IMR-90 (cell line): ENCODE data around the gene PFKFB1. TPM values are rescaled to one million over a fixed set of nuclear protein-coding genes. Genes with fewer than 3 reads are reported as not detected.

ENCODE experiments used
- ATAC-seq: fragments of 200-7000 bp; cut with Tn5 transposase; 2 replicates; pipeline ENCODE4 v1.9.1; 2020; ENCODE audit warnings: low read depth, mild to moderate bottlenecking, moderate library complexity
- BruUV-seq: library from RNA; stranded (reverse); fragments of 400-500 nt; replicated peaks from 2 replicates; lab custom pipeline; 2021; lab: Mats Ljungman, UMichigan
- CTCF ChIA-PET: fragments of 300-600 bp; formaldehyde crosslinking; extraction: SDS; loops from one replicate; lab custom pipeline; 2021; ENCODE audit warnings: antibody characterized with exemption; lab: Yijun Ruan, JAX
- POLR2A ChIA-PET: fragments of 300-600 bp; sonication (Branson Sonifier 250); formaldehyde crosslinking; loops from one replicate; lab custom pipeline; 2022; ENCODE audit warnings: antibody characterized with exemption; ENCODE audit not compliant: unreplicated experiment; lab: Charles Lee
- DNase-seq: peaks from one replicate; pipeline ENCODE4 v3.0.0; 2013
- H2AFZ ChIP-seq: replicated peaks from 2 replicates; pipeline ENCODE3; 2013; ENCODE audit warnings: low read length, mild to moderate bottlenecking; ENCODE audit not compliant: poor library complexity
- H2AK5ac ChIP-seq: 2 replicates; pipeline ENCODE4 v1.6.1; 2013; ENCODE audit warnings: low read depth, low read length, inconsistent platforms
- H2AK9ac ChIP-seq: replicated peaks from 2 replicates; pipeline ENCODE3; 2013; ENCODE audit warnings: mild to moderate bottlenecking, low read depth, low read length, moderate library complexity; ENCODE audit not compliant: poor library complexity
- H2BK120ac ChIP-seq: 2 replicates; pipeline ENCODE4 v1.6.1; 2013; ENCODE audit warnings: low read depth, low read length, inconsistent platforms
- H2BK15ac ChIP-seq: 3 replicates; pipeline ENCODE4 v1.6.1; 2013; ENCODE audit warnings: low read depth, low read length, inconsistent platforms
- H2BK20ac ChIP-seq: 2 replicates; pipeline ENCODE4 v1.6.1; 2013; ENCODE audit warnings: low read depth, mild to moderate bottlenecking, inconsistent platforms, low read length, moderate library complexity
- H2BK5ac ChIP-seq: 2 replicates; pipeline ENCODE4 v1.6.1; 2013; ENCODE audit warnings: mild to moderate bottlenecking, low read depth, low read length, inconsistent platforms; ENCODE audit not compliant: poor library complexity, severe bottlenecking
- H3K14ac ChIP-seq: replicated peaks from 2 replicates; pipeline ENCODE4 v1.6.1; 2013; ENCODE audit warnings: low read depth, low read length, inconsistent platforms
- H3K18ac ChIP-seq: 2 replicates; pipeline ENCODE4 v1.6.1; 2013; ENCODE audit warnings: low read depth, low read length, control low read depth
- H3K23ac ChIP-seq: 2 replicates; pipeline ENCODE4 v1.6.1; 2013; ENCODE audit warnings: low read depth, low read length, inconsistent platforms
- H3K27ac ChIP-seq: 2 replicates; pipeline ENCODE4 v1.5.1; 2013; ENCODE audit warnings: mild to moderate bottlenecking, control low read depth, low read length; ENCODE audit not compliant: insufficient read depth
- H3K27me3 ChIP-seq: 2 replicates; pipeline ENCODE4 v1.6.1; 2013; ENCODE audit warnings: low read length; ENCODE audit not compliant: control insufficient read depth, insufficient read depth
- H3K36me3 ChIP-seq: 2 replicates; pipeline ENCODE4 v1.6.1; 2013; ENCODE audit warnings: low read length, mixed read lengths; ENCODE audit not compliant: control insufficient read depth, insufficient read depth
- H3K4ac ChIP-seq: 2 replicates; pipeline ENCODE4 v1.6.1; 2013; ENCODE audit warnings: low read depth, low read length, inconsistent platforms
- H3K4me1 ChIP-seq: 2 replicates; pipeline ENCODE4 v1.6.1; 2013; ENCODE audit warnings: low read length, mixed read lengths; ENCODE audit not compliant: control insufficient read depth, insufficient read depth
- H3K4me2 ChIP-seq: 2 replicates; pipeline ENCODE4 v1.6.1; 2013; ENCODE audit warnings: low read depth, mild to moderate bottlenecking, control low read depth, low read length, moderate library complexity
- H3K4me3 ChIP-seq: 2 replicates; pipeline ENCODE4 v1.5.1; 2013; ENCODE audit warnings: low read depth, mild to moderate bottlenecking, control low read depth, low read length, moderate library complexity; ENCODE audit not compliant: insufficient read depth
- H3K56ac ChIP-seq: 2 replicates; pipeline ENCODE4 v1.6.1; 2013; ENCODE audit warnings: low read length, inconsistent platforms; ENCODE audit not compliant: insufficient read depth; ENCODE audit errors: extremely low read depth
- H3K79me1 ChIP-seq, 2 experiments: 2 replicates each; pipeline ENCODE4 v1.6.1; 2013; ENCODE audit warnings: low read length in 2 of 2, inconsistent platforms in 1 of 2, low read depth in 1 of 2
- H3K9ac ChIP-seq: 2 replicates; pipeline ENCODE4 v1.6.1; 2013; ENCODE audit warnings: low read depth, low read length, control low read depth
- H3K9me1 ChIP-seq: 2 replicates; pipeline ENCODE4 v1.6.1; 2013; ENCODE audit warnings: low read length, inconsistent platforms; ENCODE audit not compliant: insufficient read depth
- H3K9me3 ChIP-seq: 2 replicates; pipeline ENCODE4 v1.6.1; 2013; ENCODE audit warnings: low read length; ENCODE audit not compliant: control insufficient read depth, insufficient read depth
- H4K20me1 ChIP-seq: 2 replicates; pipeline ENCODE4 v1.6.1; 2013; ENCODE audit warnings: low read length, inconsistent platforms; ENCODE audit not compliant: insufficient read depth
- H4K5ac ChIP-seq: 2 replicates; pipeline ENCODE4 v1.6.1; 2013; ENCODE audit warnings: mild to moderate bottlenecking, low read depth, low read length, control low read depth
- H4K8ac ChIP-seq, 2 experiments: 2 replicates each; pipeline ENCODE4 v1.6.1; 2013; ENCODE audit warnings: low read depth in 2 of 2, low read length in 2 of 2, control low read depth in 1 of 2, inconsistent platforms in 1 of 2
- H4K91ac ChIP-seq: 2 replicates; pipeline ENCODE4 v1.6.1; 2013; ENCODE audit warnings: low read depth, low read length, inconsistent platforms; ENCODE audit not compliant: insufficient read depth
- BHLHE40 ChIP-seq: fragments of 150-350 bp; IDR thresholded peaks from 2 replicates; pipeline ENCODE4 v1.6.1; 2016; ENCODE audit warnings: mild to moderate bottlenecking, low read depth, low read length
- CHD1 ChIP-seq: IDR thresholded peaks from 2 replicates; pipeline ENCODE4 v1.6.1; 2012; ENCODE audit warnings: low read depth, low read length, improper control_type of control experiment
- FOS ChIP-seq: fragments of 150-350 bp; IDR thresholded peaks from 2 replicates; pipeline ENCODE4 v1.6.1; 2016; ENCODE audit warnings: low read depth, low read length
- MAZ ChIP-seq: IDR thresholded peaks from 2 replicates; pipeline ENCODE4 v1.6.1; 2012; ENCODE audit warnings: low read depth, mild to moderate bottlenecking, low read length, improper control_type of control experiment, moderate library complexity, borderline replicate concordance
- MXI1 ChIP-seq: IDR thresholded peaks from 2 replicates; pipeline ENCODE4 v1.6.1; 2012; ENCODE audit warnings: low read depth, mild to moderate bottlenecking, low read length, moderate library complexity, borderline replicate concordance
- NFE2L2 ChIP-seq: fragments of 150-350 bp; IDR thresholded peaks from 2 replicates; pipeline ENCODE4 v1.6.1; 2016; ENCODE audit warnings: low read depth, mild to moderate bottlenecking, low read length
- POLR2A ChIP-seq: IDR thresholded peaks from 2 replicates; pipeline ENCODE4 v1.6.1; 2012; ENCODE audit warnings: mild to moderate bottlenecking, low read depth, low read length
- RAD21 ChIP-seq: IDR thresholded peaks from 2 replicates; pipeline ENCODE4 v1.6.1; 2012; ENCODE audit warnings: low read length, improper control_type of control experiment
- RCOR1 ChIP-seq: IDR thresholded peaks from 2 replicates; pipeline ENCODE4 v1.6.1; 2012; ENCODE audit warnings: mild to moderate bottlenecking, low read length, improper control_type of control experiment; ENCODE audit not compliant: insufficient replicate concordance
- SMC3 ChIP-seq: fragments of 150-350 bp; IDR thresholded peaks from 2 replicates; pipeline ENCODE4 v1.6.1; 2016; ENCODE audit warnings: low read depth, mild to moderate bottlenecking, antibody characterized with exemption, low read length, moderate library complexity
- USF2 ChIP-seq: fragments of 150-350 bp; IDR thresholded peaks from 2 replicates; pipeline ENCODE4 v1.6.1; 2017; ENCODE audit warnings: mild to moderate bottlenecking, antibody characterized with exemption, low read length, low read depth
- WGBS, 2 experiments: methylation state at CpG; one replicate each; pipeline versions ENCODE4 v1.1.5 to v1.1.7; 2013; ENCODE audit warnings: missing lambda C conversion rate in 2 of 2; ENCODE audit not compliant: insufficient read length in 1 of 2; ENCODE audit errors: extremely low coverage in 2 of 2; 5-methylcytosine and 5-hydroxymethylcytosine counted together
- dilution Hi-C: fragments of 300-500 bp; cut with HindIII; formaldehyde crosslinking; loops from one replicate; pipeline ENCODE4 v1.14.3; 2018; ENCODE audit warnings: low sequenced_read_pairs; ENCODE audit not compliant: unreplicated experiment
- in situ Hi-C: fragments of 300-500 bp; cut with MboI; formaldehyde crosslinking; loops from 3 replicates; pipeline ENCODE4 v1.14.3; 2019; ENCODE audit warnings: low sequenced_read_pairs, inconsistent platforms, mixed read lengths
- intact Hi-C: fragments of 100-400 bp; cut with micrococcal nuclease; formaldehyde crosslinking; loops from 2 replicates; pipeline ENCODE4 v1.10.0; 2022
- polyA plus RNA-seq, 3 experiments: library from polyadenylated mRNA; depleted of rRNA; stranded (reverse); fragments of >200 nt; gene quantifications; 2 replicates each; pipeline ENCODE4 v1.2.3, GENCODE V29; 2012; ENCODE audit warnings: low replicate concordance in 1 of 3
- total RNA-seq: library from RNA; depleted of rRNA; stranded (reverse); fragments of >200 nt; gene quantifications from 2 replicates; pipeline ENCODE4 v1.2.3, GENCODE V29; 2012
- TF ChIP-seq, protein P1 (sequence below): conservative IDR thresholded peaks from 2 replicates; pipeline ENCODE4 v1.5.1; 2012; ENCODE audit warnings: mild to moderate bottlenecking, low read depth, low read length, improper control_type of control experiment
- TF ChIP-seq, protein P2 (sequence below): fragments of 150-350 bp; IDR thresholded peaks from 2 replicates; pipeline ENCODE4 v1.6.1; 2016; ENCODE audit warnings: low read depth, mild to moderate bottlenecking, low read length, moderate library complexity, borderline replicate concordance

Gene PFKFB1
- total and polyA plus RNA-seq, 2 of the 4 experiments (the other 2 are of a cell fraction): under 0.01 to 0.15 TPM

DNA sequence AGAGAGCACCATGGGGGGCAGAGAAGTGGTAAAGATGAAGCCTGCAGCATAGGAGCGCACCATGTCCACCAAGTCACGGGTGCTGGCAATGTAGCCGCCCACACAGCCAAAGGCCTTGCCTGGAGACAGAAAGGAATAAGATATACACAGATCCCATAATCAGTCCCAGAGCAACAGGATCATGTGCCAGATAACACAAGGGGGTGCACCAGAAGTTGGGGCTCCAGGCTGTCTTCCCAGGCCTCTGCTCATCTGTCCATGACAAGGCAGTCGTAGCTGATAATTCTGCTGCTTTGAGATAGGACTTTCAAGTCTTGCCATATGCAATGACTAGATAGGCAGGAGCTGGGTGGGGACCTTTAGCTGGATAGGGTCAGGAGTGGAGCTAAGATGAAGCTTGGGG lies 20.9 kb upstream of the PFKFB1 start:
- no peaks in the 10 kb centered on the region for H3K79me1 ChIP-seq
- no peak overlapping the region for H3K56ac ChIP-seq
- DNase-seq (no peak), ATAC-seq (no peak)
- H3K27ac ChIP-seq: no peak overlapping the region
- intact Hi-C loops (no loop called here), dilution Hi-C loops (no loop called here), in situ Hi-C loops (loop anchor here (10.0 kb wide), 1 partner anchor 60 kb away; no protein-coding TSS in a partner anchor)
- no peak overlapping the region for H2BK120ac ChIP-seq
- no peaks in the 10 kb centered on the region for H3K36me3 ChIP-seq
- no peaks in the 10 kb centered on the region for H3K9me3 ChIP-seq
- H3K23ac ChIP-seq: no peak overlapping the region
- H2AK9ac ChIP-seq: no peak overlapping the region
- ChIA-PET CTCF (no interaction called here), POLR2A (no interaction called here)
- BruUV-seq: no TSS peak
- no peak overlapping the region for H3K14ac ChIP-seq
- no peaks in the 10 kb centered on the region for H4K20me1 ChIP-seq
- H3K18ac ChIP-seq: no peak overlapping the region
- H3K9me1 ChIP-seq: no peaks in the 10 kb centered on the region
- no peak overlapping the region for H3K9ac ChIP-seq
- H3K4me1 ChIP-seq: no peaks in the 10 kb centered on the region
- no peak overlapping the region for H3K4me2 ChIP-seq
- H2BK15ac ChIP-seq: no peak overlapping the region
- H3K27me3 ChIP-seq: peaks cover 6% of the 10 kb centered on the region; the same call in 1 of the 2 replicates
- no peak overlapping the region for H4K5ac ChIP-seq
- no CpG with 5 or more reads among the region's 4 CpGs for WGBS, 2 experiments
- H4K8ac ChIP-seq: no peak overlapping the region
- H3K4me3 ChIP-seq: no peak overlapping the region
- H2BK20ac ChIP-seq: no peak overlapping the region
- H2AFZ ChIP-seq: no peak overlapping the region
- TF ChIP-seq SMC3 (no peak), NFE2L2 (no peak), RAD21 (no peak), MAZ (no peak), RCOR1 (no peak), BHLHE40 (no peak), MXI1 (no peak), USF2 (no peak), CHD1 (no peak), FOS (no peak), POLR2A (no peak)
- TF ChIP-seq, protein P1, sequence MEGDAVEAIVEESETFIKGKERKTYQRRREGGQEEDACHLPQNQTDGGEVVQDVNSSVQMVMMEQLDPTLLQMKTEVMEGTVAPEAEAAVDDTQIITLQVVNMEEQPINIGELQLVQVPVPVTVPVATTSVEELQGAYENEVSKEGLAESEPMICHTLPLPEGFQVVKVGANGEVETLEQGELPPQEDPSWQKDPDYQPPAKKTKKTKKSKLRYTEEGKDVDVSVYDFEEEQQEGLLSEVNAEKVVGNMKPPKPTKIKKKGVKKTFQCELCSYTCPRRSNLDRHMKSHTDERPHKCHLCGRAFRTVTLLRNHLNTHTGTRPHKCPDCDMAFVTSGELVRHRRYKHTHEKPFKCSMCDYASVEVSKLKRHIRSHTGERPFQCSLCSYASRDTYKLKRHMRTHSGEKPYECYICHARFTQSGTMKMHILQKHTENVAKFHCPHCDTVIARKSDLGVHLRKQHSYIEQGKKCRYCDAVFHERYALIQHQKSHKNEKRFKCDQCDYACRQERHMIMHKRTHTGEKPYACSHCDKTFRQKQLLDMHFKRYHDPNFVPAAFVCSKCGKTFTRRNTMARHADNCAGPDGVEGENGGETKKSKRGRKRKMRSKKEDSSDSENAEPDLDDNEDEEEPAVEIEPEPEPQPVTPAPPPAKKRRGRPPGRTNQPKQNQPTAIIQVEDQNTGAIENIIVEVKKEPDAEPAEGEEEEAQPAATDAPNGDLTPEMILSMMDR: no peak
- TF ChIP-seq, protein P2, sequence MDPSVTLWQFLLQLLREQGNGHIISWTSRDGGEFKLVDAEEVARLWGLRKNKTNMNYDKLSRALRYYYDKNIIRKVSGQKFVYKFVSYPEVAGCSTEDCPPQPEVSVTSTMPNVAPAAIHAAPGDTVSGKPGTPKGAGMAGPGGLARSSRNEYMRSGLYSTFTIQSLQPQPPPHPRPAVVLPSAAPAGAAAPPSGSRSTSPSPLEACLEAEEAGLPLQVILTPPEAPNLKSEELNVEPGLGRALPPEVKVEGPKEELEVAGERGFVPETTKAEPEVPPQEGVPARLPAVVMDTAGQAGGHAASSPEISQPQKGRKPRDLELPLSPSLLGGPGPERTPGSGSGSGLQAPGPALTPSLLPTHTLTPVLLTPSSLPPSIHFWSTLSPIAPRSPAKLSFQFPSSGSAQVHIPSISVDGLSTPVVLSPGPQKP: no peak
- no peak overlapping the region for H4K91ac ChIP-seq
- H3K4ac ChIP-seq: no peak overlapping the region
- H2BK5ac ChIP-seq: no peak overlapping the region
- no peak overlapping the region for H2AK5ac ChIP-seq
